HK-2 (cell line): ENCODE measurements around the gene CASKIN1.

Source experiments
- DNase-seq: peaks from one replicate; pipeline ENCODE4 v3.0.0-alpha.2; 2018; ENCODE audit not compliant: unreplicated experiment

CASKIN1 gene

DNA sequence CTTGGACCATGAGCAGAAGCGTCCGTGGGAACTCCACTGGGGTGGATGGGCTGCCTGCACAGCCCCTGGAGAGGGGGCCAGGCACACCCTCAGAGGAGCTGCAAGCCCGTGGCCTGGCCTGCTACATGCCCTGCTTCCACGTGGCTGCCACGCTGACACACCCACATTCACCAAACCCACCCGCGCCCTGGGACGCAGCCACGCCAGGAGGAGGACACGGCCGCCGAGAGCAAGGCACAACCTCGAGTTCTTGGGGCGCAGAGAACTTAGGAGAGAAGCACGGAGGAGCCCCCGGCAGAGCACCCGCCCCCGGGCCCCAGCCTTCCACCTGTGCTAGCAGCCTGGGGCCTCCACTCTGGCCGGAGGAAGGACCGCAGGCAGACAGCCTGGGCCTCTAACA lies 18.8 kb downstream of the CASKIN1 start:
- no peak for DNase-seq

DNA sequence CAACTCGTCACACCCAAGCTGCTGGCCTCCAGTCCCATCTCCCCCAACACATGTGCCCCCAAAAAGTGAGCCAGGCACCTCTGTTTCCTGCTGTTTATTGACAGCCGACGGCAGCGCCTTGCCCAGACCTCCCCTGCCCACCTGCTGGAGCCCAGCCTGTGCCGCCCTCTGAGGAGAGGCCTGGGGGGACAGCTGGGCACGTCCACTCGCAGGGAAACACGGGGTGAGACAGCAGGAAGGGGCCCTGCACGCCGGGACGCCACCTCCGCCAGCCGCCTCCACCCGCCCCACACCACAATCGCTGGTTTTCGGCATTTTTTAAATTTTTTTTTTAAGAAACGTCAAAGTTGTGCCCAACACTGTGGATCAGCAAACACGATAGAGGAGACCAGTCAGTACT lies 19.3 kb downstream of the CASKIN1 start:
- DNase-seq = no peak

- no peak for DNase-seq
Observed at GRCh38 chr16:2176047-2176446, 20.4 kb downstream of the CASKIN1 start.

- DNase-seq = no peak
Observed at GRCh38 chr16:2175454-2175853, 21.0 kb downstream of the CASKIN1 start.

DNA sequence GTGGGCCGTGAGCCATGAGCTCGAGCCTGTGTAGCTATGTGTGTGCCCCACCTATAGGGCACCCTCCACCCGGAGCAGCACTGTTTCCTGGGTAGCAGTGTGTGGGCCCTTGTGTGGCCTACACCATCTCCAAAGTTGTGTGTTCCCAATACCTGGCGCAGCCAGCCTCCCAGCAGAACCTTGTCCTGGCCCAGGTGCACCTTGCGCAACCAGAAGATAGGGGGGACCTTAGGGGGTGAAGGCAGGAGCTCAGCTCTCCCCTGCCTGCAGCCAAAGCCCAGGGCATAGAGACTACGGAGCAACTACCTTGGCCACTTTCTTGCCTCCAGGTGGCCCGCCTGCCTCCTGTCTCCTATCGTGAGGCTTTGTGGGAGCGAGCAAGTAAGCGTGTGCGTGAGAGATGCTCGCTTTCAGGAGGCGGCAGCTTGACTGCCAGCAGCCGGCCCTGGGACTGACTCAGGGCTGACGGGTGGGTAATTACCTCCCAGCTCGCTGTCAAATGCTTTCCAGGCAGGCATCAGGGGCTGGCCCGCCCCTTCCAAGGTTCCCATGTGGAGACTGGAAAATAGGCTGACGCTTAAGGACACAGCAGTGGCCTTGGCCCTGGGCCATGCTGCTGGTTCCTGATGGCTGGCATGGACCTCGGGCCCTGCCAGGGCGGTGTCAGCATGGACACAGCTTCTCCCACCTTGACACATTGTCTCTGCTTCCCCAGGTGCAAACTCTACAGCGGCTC lies 21.8 kb downstream of the CASKIN1 start:
- DNase-seq = no peak

DNA sequence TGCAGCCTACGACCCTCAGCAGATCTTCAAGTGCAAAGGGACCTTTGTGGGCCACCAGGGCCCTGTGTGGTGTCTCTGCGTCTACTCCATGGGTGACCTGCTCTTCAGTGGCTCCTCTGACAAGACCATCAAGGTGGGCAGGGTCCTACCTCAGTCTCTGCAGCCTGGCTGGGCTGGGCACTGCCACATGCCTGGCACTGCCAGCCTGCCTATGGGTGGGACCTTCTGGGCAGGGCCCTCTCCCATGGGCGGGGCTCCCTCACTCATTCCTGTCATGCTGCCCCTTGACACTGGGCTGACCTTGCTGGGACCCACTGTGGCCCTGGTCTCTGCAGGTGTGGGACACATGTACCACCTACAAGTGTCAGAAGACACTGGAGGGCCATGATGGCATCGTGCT lies 22.5 kb downstream of the CASKIN1 start:
- no peak for DNase-seq

DNA sequence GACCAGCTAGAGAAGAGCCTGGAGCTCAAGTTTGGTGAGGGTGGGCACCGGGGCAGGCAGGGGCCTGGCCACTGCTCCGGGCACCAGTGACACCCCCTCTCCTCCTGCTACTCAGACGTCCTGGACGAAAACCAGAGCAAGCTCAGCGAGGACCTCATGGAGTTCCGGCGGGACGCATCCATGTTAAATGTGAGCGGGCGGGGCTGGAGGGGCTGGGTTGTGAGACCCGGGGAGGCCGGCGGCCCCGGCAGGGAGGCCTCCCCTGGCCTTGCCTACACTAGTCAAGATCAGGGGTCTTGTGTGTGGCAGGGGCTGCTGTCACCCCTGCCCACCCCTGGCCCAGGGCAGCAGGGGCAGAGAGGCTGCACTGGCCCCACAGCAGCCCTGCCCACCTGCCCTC lies 23.0 kb downstream of the CASKIN1 start:
- DNase-seq = no peak

GRCh38 chr16:2172688-2173335 lies 23.6 kb downstream of the CASKIN1 start:
- no peak for DNase-seq

- DNase-seq = no peak
Observed at GRCh38 chr16:2171601-2172178, 24.7 kb downstream of the CASKIN1 start.

GRCh38 chr16:2170587-2171435 lies 25.6 kb downstream of the CASKIN1 start:
- DNase-seq = no peak

- DNase-seq = no peak
Observed at GRCh38 chr16:2170080-2170479, 26.3 kb downstream of the CASKIN1 start.

DNA sequence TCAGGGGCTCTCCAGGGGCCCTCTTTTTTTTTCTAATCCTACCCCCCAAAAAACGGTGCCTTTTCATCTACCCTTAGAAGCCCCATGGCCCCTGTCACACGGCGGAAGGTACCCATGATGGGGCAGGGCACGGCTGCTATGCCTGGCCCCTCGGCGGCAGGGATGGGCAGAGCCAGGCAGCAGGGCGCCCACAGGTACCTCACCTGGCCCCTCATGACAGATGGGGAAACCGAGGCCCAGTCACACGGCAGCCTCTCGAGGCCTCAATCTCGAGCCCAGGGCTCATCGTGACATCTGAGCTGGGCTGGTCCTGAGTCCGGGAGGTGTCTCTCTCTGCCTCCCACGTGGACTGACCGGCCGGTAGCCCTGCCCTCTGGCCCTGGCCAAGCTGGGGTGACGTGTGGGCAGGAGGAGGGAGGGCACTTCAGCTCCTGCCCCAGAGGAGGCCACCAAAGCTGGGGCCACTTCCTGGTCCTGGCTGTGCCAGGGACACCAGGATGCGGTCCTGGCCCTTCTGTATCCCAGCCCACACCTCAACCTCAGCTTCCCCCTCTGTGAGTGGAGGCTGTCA lies 29.3 kb downstream of the CASKIN1 start:
- DNase-seq = no peak

- no peak for DNase-seq
Observed at GRCh38 chr16:2166263-2167067, 29.9 kb downstream of the CASKIN1 start.

GRCh38 chr16:2165861-2166260 lies 30.5 kb downstream of the CASKIN1 start:
- DNase-seq = no peak

DNA sequence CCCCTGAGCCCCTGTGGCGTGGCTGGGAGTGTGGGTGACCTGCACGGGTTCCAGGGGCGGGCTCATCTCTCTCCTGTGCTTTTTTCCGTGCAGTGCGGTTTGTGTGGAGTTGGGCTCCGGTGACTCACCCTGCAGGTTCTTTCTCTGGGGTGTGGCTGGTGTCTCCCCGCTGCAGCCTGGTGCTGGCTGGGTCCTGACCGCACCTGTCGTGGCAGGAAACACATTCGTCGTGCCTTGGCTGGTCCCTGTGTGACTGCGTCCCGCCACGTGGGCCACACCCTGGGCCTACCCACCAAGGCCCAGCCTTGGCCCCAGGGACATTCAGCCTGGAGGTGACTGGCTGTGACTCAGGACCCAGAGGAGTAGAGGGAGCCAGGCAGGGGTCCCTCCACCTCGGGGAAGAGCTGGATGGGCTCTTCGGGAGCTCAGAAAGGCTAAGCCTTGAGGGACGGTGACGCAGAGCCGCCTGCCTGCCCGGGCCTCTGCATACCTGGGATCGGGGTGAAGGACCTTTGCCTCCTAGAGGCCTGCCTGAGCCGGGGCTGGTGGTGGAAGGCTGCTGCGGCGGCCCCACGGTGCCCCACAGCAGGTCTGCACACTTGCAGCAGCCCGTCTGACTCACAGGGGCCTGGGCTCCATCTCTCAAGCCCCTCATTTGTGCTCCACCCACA lies 33.1 kb downstream of the CASKIN1 start:
- no peak for DNase-seq

GRCh38 chr16:2162676-2163118 lies 33.7 kb downstream of the CASKIN1 start:
- no peak for DNase-seq

GRCh38 chr16:2161911-2162310 lies 34.5 kb downstream of the CASKIN1 start:
- DNase-seq = no peak

- DNase-seq = no peak
Observed at GRCh38 chr16:2160915-2161551, 35.4 kb downstream of the CASKIN1 start.

DNA sequence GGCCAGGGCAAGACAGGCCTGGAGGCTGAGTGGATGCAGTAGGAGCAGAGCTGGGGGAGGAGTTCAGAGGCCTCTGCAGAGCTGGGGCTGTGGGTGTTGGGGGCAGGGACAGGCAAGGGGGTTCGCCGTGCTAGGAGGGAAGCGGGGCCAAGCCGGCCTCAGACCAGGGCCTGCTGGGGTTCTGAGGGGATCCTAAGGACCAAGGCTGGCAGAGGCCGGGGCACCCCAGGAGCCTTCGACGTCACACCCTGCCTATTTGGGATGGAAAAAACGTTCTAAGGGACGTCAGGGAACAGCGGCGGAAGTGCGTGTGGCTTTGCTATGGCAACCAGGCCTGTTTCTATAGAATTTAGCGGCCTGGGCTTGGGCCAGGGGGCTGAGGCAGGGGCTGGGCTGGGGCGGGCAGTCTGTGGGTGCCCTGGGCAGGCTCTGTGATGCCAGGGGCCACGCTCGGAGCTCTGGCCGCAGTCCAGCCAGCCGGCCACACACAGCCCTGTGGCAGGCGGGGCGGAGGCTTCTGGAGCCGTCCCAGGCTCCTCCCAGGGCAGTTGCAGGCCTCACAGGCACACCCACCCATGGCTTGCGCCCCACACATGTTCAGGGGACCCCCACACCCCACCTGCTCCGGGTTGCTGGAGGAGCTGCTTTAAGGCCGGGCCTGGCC lies 37.1 kb downstream of the CASKIN1 start:
- DNase-seq = no peak

GRCh38 chr16:2158262-2158638 lies 38.2 kb downstream of the CASKIN1 start:
- DNase-seq = no peak
